ENCODE measurements around the gene BBC3. TPM values are rescaled to one million over a fixed set of nuclear protein-coding genes. Genes with fewer than 3 reads are reported as not detected.

The BBC3 gene
- total and polyA plus RNA-seq, 9 donors, result 2.7 to 3.8 (median 2.9) TPM

- no peaks in the 10 kb centered on the region for H3K9me3 ChIP-seq (replicated peaks; ENCODE audit: control insufficient read depth, low read depth, low read length)
- H3K36me3 ChIP-seq (ENCODE audit: control insufficient read depth, insufficient read depth, low read length), result peaks cover 4% of the 10 kb centered on the region
- DNase-seq, result no peak
- H3K4me1 ChIP-seq (ENCODE audit: control insufficient read depth, insufficient read depth, low read length), result peaks cover 11% of the 10 kb centered on the region
- H3K4me3 ChIP-seq (ENCODE audit: low read length), result no peak overlapping the region
- H3K27me3 ChIP-seq (ENCODE audit: control insufficient read depth, insufficient read depth, low read length), result peaks cover 2% of the 10 kb centered on the region
- no CpG with 5 or more reads among the region's 11 CpGs for WGBS (ENCODE audit: insufficient coverage)
- H3K27ac ChIP-seq (ENCODE audit: low read length), result no peak overlapping the region
Measured at GRCh38 chr19:47221890-47222289, 9.1 kb downstream of the BBC3 start.

GRCh38 chr19:47221080-47221841, 9.7 kb downstream of the BBC3 start:
- Histone ChIP-seq H3K27ac (ENCODE audit: low read length) (no peak overlapping the region), H3K27me3 (ENCODE audit: control insufficient read depth, insufficient read depth, low read length) (no peaks in the 10 kb centered on the region), H3K4me1 (ENCODE audit: control insufficient read depth, insufficient read depth, low read length) (peaks cover 7% of the 10 kb centered on the region), H3K4me3 (ENCODE audit: low read length) (no peak overlapping the region), H3K9me3 (replicated peaks; ENCODE audit: control insufficient read depth, low read depth, low read length) (no peaks in the 10 kb centered on the region), H3K36me3 (ENCODE audit: control insufficient read depth, insufficient read depth, low read length) (peaks cover 4% of the 10 kb centered on the region)
- 56% methylated on average over 23 of the region's 33 CpGs for WGBS (ENCODE audit: insufficient coverage)
- DNase-seq, result no peak

DNA sequence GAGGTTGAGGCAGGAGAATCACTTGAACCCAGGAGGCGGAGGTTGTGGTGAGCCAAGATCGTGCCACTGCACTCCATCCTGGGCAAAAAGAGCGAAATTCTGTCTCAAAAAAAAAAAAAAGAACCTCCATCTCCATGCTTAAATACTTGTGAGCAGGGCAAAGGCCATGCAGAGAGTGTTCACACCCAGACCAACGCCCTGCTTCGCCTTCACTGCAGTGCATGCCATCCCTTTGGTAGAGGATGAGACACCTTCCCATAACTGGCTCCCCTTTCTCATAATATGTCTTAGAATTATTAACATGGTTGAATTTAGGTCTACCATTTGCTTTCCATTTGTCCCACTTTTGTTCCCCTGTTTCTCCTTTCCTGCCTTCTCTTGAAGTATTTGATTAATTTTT, 15.4 kb downstream of the BBC3 start:
- DNase-seq, result no peak
- 88% methylated on average over 1 of the region's 5 CpGs for WGBS (ENCODE audit: insufficient coverage)

GRCh38 chr19:47210689-47211316, 20.2 kb downstream of the BBC3 start:
- Histone ChIP-seq H3K27me3 (ENCODE audit: control insufficient read depth, insufficient read depth, low read length) (no peaks in the 10 kb centered on the region), H3K4me1 (ENCODE audit: control insufficient read depth, insufficient read depth, low read length) (peaks cover 13% of the 10 kb centered on the region), H3K4me3 (ENCODE audit: low read length) (no peak overlapping the region), H3K9me3 (replicated peaks; ENCODE audit: control insufficient read depth, low read depth, low read length) (no peaks in the 10 kb centered on the region), H3K27ac (ENCODE audit: low read length) (peak overlapping the region; percentile 62), H3K36me3 (ENCODE audit: control insufficient read depth, insufficient read depth, low read length) (peaks cover 39% of the 10 kb centered on the region)
- 55% methylated on average over 12 of the region's 19 CpGs for WGBS (ENCODE audit: insufficient coverage)
- DNase-seq, result peak; percentile 88

More for the DNA sequence above, 15.4 kb downstream of the BBC3 start:
- Histone ChIP-seq H3K4me3 (ENCODE audit: low read length) (no peak overlapping the region), H3K36me3 (ENCODE audit: control insufficient read depth, insufficient read depth, low read length) (peaks cover 3% of the 10 kb centered on the region), H3K9me3 (replicated peaks; ENCODE audit: control insufficient read depth, low read depth, low read length) (no peaks in the 10 kb centered on the region), H3K4me1 (ENCODE audit: control insufficient read depth, insufficient read depth, low read length) (peaks cover 4% of the 10 kb centered on the region), H3K27ac (ENCODE audit: low read length) (no peak overlapping the region), H3K27me3 (ENCODE audit: control insufficient read depth, insufficient read depth, low read length) (no peaks in the 10 kb centered on the region)

- Histone ChIP-seq H3K4me3 (ENCODE audit: low read length) (no peak overlapping the region), H3K9me3 (replicated peaks; ENCODE audit: control insufficient read depth, low read depth, low read length) (no peaks in the 10 kb centered on the region), H3K36me3 (ENCODE audit: control insufficient read depth, insufficient read depth, low read length) (peaks cover 45% of the 10 kb centered on the region), H3K27me3 (ENCODE audit: control insufficient read depth, insufficient read depth, low read length) (no peaks in the 10 kb centered on the region), H3K4me1 (ENCODE audit: control insufficient read depth, insufficient read depth, low read length) (peaks cover 15% of the 10 kb centered on the region), H3K27ac (ENCODE audit: low read length) (peak overlapping the region; percentile 49)
- DNase-seq, result no peak
Measured at GRCh38 chr19:47210180-47210490, 20.9 kb downstream of the BBC3 start.

DNA sequence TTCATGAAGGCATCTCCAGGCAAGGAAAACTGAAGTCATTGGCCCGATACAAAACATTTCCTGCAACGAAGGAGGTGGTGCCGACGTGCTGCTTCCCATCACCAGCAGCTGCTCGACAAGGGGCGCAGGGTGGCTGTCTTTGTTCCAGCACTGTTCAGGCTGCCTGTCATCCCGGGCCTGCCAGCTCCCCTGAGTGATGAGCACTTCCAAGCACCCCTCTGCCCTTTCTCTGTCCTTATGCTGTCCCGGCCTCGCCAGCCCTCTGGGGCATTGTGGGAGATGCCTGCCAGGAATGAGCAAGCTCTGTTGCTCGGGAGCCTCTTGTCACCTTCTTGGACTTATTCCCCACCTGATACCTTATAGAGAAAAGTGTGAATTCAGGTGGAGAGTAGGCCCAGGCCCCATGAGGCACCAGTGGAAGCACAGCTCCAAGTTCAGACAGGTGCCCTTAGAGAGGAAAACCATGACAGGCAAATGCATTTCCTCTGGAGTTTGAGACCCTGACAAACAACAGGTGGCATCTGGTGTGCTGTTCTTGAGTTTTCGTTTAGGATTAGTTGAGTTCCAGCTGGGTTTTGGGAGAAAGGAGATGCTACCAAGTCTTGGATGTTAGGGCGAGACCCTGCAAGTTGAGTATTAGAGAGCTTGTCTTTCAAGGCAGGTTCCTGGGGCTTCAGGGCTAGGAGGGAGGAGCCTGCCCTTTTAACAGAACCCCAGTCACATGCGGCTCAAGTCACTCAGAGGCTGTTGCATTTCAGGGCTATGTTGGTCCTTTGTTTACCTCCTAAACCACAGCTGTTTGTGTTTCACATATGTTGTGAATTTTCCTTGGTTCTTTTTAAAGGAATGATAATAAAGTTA, 21.4 kb downstream of the BBC3 start:
- 72% methylated on average over 9 of the region's 13 CpGs for WGBS (ENCODE audit: insufficient coverage)
- DNase-seq, result no peak
- Histone ChIP-seq H3K4me1 (ENCODE audit: control insufficient read depth, insufficient read depth, low read length) (peaks cover 15% of the 10 kb centered on the region), H3K36me3 (ENCODE audit: control insufficient read depth, insufficient read depth, low read length) (peaks cover 51% of the 10 kb centered on the region), H3K4me3 (ENCODE audit: low read length) (no peak overlapping the region), H3K27me3 (ENCODE audit: control insufficient read depth, insufficient read depth, low read length) (no peaks in the 10 kb centered on the region), H3K27ac (ENCODE audit: low read length) (peak overlapping the region; percentile 49), H3K9me3 (replicated peaks; ENCODE audit: control insufficient read depth, low read depth, low read length) (no peaks in the 10 kb centered on the region)

DNA sequence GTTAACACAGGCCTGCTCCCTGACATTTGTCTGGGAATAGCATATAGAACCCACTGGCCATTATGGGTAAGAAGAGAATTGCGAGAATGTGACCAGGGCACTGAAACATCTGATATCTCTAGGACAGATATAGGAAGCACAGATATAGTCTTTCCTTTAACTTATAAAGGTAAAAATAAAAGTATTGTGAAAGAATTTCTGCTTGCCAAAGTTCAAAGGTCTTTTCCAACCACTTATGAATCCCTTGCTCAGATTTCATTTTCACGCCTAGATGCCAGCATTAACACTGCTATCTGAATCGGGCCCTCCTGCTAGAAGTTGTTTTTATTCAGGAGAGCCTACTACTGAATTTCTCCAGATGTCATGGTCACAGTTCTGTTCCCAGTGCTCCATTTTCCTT, 27.7 kb downstream of the BBC3 start:
- H3K27ac ChIP-seq (ENCODE audit: low read length), result no peak overlapping the region
- 60% methylated on average over 1 of the region's 3 CpGs for WGBS (ENCODE audit: insufficient coverage)
- peaks cover 60% of the 10 kb centered on the region for H3K36me3 ChIP-seq (ENCODE audit: control insufficient read depth, insufficient read depth, low read length)
- no peak overlapping the region for H3K4me3 ChIP-seq (ENCODE audit: low read length)
- H3K9me3 ChIP-seq (replicated peaks; ENCODE audit: control insufficient read depth, low read depth, low read length), result no peaks in the 10 kb centered on the region
- no peak for DNase-seq
- H3K27me3 ChIP-seq (ENCODE audit: control insufficient read depth, insufficient read depth, low read length), result no peaks in the 10 kb centered on the region
- H3K4me1 ChIP-seq (ENCODE audit: control insufficient read depth, insufficient read depth, low read length), result peaks cover 6% of the 10 kb centered on the region

- Histone ChIP-seq H3K9me3 (replicated peaks; ENCODE audit: control insufficient read depth, low read depth, low read length) (no peaks in the 10 kb centered on the region), H3K36me3 (ENCODE audit: control insufficient read depth, insufficient read depth, low read length) (peaks cover 50% of the 10 kb centered on the region), H3K4me3 (ENCODE audit: low read length) (no peak overlapping the region), H3K27me3 (ENCODE audit: control insufficient read depth, insufficient read depth, low read length) (no peaks in the 10 kb centered on the region), H3K27ac (ENCODE audit: low read length) (no peak overlapping the region), H3K4me1 (ENCODE audit: control insufficient read depth, insufficient read depth, low read length) (no peaks in the 10 kb centered on the region)
- no peak for DNase-seq
- 60% methylated on average over 1 of the region's 3 CpGs for WGBS (ENCODE audit: insufficient coverage)
Measured at GRCh38 chr19:47200530-47200929, 30.5 kb downstream of the BBC3 start.

DNA sequence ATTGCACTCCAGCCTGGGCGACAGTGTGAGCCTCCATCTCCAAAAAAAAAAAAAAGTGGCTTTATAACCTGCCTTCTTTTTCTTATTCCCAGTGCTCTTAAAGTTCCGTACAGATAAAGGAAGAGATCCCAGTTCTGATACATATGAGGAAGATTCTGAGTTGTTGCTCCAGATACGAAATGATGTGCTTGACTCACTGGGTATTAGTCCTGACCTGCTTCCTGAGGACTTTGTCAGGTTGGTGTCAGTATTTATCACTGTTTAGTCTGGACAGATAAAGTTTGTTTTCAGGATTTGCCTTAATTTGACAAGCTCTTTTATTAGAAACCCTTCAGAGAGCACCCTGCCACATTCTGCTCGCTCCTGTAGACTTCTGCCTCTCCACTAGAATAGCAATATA, 33.9 kb downstream of the BBC3 start:
- Histone ChIP-seq H3K27me3 (ENCODE audit: control insufficient read depth, insufficient read depth, low read length) (no peaks in the 10 kb centered on the region), H3K36me3 (ENCODE audit: control insufficient read depth, insufficient read depth, low read length) (peaks cover 32% of the 10 kb centered on the region), H3K4me1 (ENCODE audit: control insufficient read depth, insufficient read depth, low read length) (no peaks in the 10 kb centered on the region), H3K9me3 (replicated peaks; ENCODE audit: control insufficient read depth, low read depth, low read length) (no peaks in the 10 kb centered on the region), H3K27ac (ENCODE audit: low read length) (no peak overlapping the region), H3K4me3 (ENCODE audit: low read length) (no peak overlapping the region)
- WGBS (ENCODE audit: insufficient coverage), result 100% methylated on average over 1 of the region's 4 CpGs
- DNase-seq, result no peak

GRCh38 chr19:47195434-47195833, 35.6 kb downstream of the BBC3 start:
- no peaks in the 10 kb centered on the region for H3K27me3 ChIP-seq (ENCODE audit: control insufficient read depth, insufficient read depth, low read length)
- peaks cover 4% of the 10 kb centered on the region for H3K4me1 ChIP-seq (ENCODE audit: control insufficient read depth, insufficient read depth, low read length)
- no peak for DNase-seq
- H3K27ac ChIP-seq (ENCODE audit: low read length), result no peak overlapping the region
- H3K9me3 ChIP-seq (replicated peaks; ENCODE audit: control insufficient read depth, low read depth, low read length), result no peaks in the 10 kb centered on the region
- H3K4me3 ChIP-seq (ENCODE audit: low read length), result no peak overlapping the region
- WGBS (ENCODE audit: insufficient coverage), result 80% methylated on average over 1 of the region's 1 CpG
- H3K36me3 ChIP-seq (ENCODE audit: control insufficient read depth, insufficient read depth, low read length), result peaks cover 28% of the 10 kb centered on the region
